ENCODE results near the gene OR10C1. TPM values are rescaled to one million over a fixed set of nuclear protein-coding genes. Genes with fewer than 3 reads are reported as not detected.

Gene OR10C1
- total RNA-seq, 1 experiment from 2014 or later = not detected

DNA sequence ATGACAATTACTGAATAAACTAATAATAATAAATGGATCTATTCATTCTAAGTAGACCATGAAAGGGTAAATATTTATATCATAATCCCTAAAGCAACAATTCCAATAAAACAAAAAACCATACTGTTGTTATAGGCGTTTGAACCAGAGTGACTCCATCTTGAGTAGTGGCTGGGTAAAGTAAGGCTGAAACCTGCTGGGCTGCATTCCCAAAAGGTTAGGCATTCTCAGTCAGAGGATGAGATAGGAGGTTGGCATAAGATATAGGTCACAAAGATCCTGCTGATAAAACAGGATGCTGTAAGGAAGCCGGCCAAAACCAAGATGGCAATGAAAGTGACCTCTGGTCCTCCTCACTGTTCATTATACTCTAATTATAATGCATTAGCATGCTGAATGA is 26.2 kb downstream of the OR10C1 start:
- Histone ChIP-seq H3K27me3 (ENCODE audit: control insufficient read depth, insufficient read depth, low read length) (peaks cover 12% of the 10 kb centered on the region), H3K9me3 (ENCODE audit: control insufficient read depth, insufficient read depth, low read depth, low read length) (no peaks in the 10 kb centered on the region), H3K4me1 (ENCODE audit: control insufficient read depth, insufficient read depth, low read length) (no peaks in the 10 kb centered on the region), H3K4me3 (ENCODE audit: low read depth in 2 of 2, low read length in 2 of 2) (no peak overlapping the region), H3K27ac (ENCODE audit: low read length) (no peak overlapping the region), H3K36me3 (ENCODE audit: control insufficient read depth, insufficient read depth, low read length) (no peaks in the 10 kb centered on the region)
- ATAC-seq (no peak), DNase-seq (ENCODE audit: low read depth, low spot score) (no peak)
- intact Hi-C loops (cut with micrococcal nuclease; ENCODE audit: unreplicated experiment) = no loop called here
- in situ Hi-C loops (cut with HindIII; ENCODE audit: low pct_unique_long_range_greater_than_20kb, low sequenced_read_pairs) = no loop called here
- ChIA-PET CTCF (no interaction called here), POLR2A (no interaction called here)
- TF ChIP-seq SIN3A (IDR thresholded peaks at IDR 0.05; ENCODE audit: borderline replicate concordance, insufficient read depth, low read depth, low read length) = no peak
- TF ChIP-seq TCF7L2 (IDR thresholded peaks at IDR 0.05; ENCODE audit: low read depth, low read length) = no peak
- no peak for TF ChIP-seq POLR2AphosphoS5 (IDR thresholded peaks at IDR 0.05; ENCODE audit: low read depth, low read length)
- no TSS peak for BruUV-seq (replicated peaks)

DNA sequence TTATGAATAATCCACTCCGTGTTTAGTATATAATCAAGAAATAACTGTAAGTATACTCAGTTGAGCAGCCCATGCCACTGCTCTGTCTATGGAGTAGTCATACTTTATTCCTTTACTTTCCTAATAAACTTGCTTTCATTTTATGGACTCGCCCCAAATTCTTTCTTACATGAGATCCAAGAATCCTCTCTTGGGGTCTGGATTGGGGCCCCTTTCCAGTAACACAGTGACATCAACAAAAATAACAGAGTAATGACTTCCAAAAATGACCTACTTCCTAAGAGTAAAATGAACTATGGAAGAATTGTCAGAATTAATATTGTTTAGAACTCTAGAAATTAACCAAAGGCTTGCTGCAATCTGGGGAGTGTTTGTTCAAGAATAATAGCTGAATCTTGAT is 26.7 kb downstream of the OR10C1 start:
- no peak overlapping the region for H3K27ac ChIP-seq (ENCODE audit: low read length)
- H3K36me3 ChIP-seq (ENCODE audit: control insufficient read depth, insufficient read depth, low read length) = no peaks in the 10 kb centered on the region
- H3K27me3 ChIP-seq (ENCODE audit: control insufficient read depth, insufficient read depth, low read length) = peaks cover 12% of the 10 kb centered on the region
- ChIA-PET CTCF (no interaction called here), POLR2A (no interaction called here)
- intact Hi-C loops (cut with micrococcal nuclease; ENCODE audit: unreplicated experiment) = no loop called here
- H3K9me3 ChIP-seq (ENCODE audit: control insufficient read depth, insufficient read depth, low read depth, low read length) = no peaks in the 10 kb centered on the region
- BruUV-seq (replicated peaks) = no TSS peak
- no peak for ATAC-seq
- in situ Hi-C loops (cut with HindIII; ENCODE audit: low pct_unique_long_range_greater_than_20kb, low sequenced_read_pairs) = no loop called here
- no peaks in the 10 kb centered on the region for H3K4me1 ChIP-seq (ENCODE audit: control insufficient read depth, insufficient read depth, low read length)
- TF ChIP-seq, protein P1, sequence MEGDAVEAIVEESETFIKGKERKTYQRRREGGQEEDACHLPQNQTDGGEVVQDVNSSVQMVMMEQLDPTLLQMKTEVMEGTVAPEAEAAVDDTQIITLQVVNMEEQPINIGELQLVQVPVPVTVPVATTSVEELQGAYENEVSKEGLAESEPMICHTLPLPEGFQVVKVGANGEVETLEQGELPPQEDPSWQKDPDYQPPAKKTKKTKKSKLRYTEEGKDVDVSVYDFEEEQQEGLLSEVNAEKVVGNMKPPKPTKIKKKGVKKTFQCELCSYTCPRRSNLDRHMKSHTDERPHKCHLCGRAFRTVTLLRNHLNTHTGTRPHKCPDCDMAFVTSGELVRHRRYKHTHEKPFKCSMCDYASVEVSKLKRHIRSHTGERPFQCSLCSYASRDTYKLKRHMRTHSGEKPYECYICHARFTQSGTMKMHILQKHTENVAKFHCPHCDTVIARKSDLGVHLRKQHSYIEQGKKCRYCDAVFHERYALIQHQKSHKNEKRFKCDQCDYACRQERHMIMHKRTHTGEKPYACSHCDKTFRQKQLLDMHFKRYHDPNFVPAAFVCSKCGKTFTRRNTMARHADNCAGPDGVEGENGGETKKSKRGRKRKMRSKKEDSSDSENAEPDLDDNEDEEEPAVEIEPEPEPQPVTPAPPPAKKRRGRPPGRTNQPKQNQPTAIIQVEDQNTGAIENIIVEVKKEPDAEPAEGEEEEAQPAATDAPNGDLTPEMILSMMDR (IDR thresholded peaks at IDR 0.05) = no peak
- TF ChIP-seq, protein P2, sequence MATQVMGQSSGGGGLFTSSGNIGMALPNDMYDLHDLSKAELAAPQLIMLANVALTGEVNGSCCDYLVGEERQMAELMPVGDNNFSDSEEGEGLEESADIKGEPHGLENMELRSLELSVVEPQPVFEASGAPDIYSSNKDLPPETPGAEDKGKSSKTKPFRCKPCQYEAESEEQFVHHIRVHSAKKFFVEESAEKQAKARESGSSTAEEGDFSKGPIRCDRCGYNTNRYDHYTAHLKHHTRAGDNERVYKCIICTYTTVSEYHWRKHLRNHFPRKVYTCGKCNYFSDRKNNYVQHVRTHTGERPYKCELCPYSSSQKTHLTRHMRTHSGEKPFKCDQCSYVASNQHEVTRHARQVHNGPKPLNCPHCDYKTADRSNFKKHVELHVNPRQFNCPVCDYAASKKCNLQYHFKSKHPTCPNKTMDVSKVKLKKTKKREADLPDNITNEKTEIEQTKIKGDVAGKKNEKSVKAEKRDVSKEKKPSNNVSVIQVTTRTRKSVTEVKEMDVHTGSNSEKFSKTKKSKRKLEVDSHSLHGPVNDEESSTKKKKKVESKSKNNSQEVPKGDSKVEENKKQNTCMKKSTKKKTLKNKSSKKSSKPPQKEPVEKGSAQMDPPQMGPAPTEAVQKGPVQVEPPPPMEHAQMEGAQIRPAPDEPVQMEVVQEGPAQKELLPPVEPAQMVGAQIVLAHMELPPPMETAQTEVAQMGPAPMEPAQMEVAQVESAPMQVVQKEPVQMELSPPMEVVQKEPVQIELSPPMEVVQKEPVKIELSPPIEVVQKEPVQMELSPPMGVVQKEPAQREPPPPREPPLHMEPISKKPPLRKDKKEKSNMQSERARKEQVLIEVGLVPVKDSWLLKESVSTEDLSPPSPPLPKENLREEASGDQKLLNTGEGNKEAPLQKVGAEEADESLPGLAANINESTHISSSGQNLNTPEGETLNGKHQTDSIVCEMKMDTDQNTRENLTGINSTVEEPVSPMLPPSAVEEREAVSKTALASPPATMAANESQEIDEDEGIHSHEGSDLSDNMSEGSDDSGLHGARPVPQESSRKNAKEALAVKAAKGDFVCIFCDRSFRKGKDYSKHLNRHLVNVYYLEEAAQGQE (IDR thresholded peaks at IDR 0.05; ENCODE audit: insufficient read depth in 1 of 2, low read depth in 2 of 2, low read length in 1 of 2) = no peak
- TF ChIP-seq TCF7L2 (IDR thresholded peaks at IDR 0.05; ENCODE audit: low read depth, low read length) = no peak
- no peak for TF ChIP-seq POLR2AphosphoS5 (IDR thresholded peaks at IDR 0.05; ENCODE audit: low read depth, low read length)
- no peak for TF ChIP-seq SIN3A (IDR thresholded peaks at IDR 0.05; ENCODE audit: borderline replicate concordance, insufficient read depth, low read depth, low read length)
- no peak for DNase-seq (ENCODE audit: low read depth, low spot score)
- no peak overlapping the region for H3K4me3 ChIP-seq (ENCODE audit: low read depth in 2 of 2, low read length in 2 of 2)

DNA sequence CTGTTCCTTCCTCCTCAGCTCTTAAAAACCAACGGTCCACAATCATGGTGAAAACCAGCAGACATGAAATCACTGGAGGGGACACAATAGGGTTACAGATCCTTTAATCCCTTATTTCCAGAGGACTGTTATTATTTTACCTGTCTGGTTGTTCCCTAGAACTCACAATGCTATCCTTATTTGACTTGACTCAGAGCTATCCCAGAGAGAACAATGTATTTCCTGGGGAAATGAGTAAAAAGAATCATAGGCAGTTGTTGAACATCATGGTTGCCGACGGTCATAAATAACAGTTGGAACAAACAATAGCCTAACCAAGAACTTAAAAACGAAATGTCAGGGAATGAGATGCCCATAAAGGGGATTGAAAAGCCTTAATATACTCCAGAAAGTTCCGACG is 27.1 kb downstream of the OR10C1 start:
- in situ Hi-C loops (cut with HindIII; ENCODE audit: low pct_unique_long_range_greater_than_20kb, low sequenced_read_pairs) = no loop called here

More for the DNA sequence above, 27.1 kb downstream of the OR10C1 start:
- no TSS peak for BruUV-seq (replicated peaks)
- no peak for DNase-seq (ENCODE audit: low read depth, low spot score)
- no peak overlapping the region for H3K4me3 ChIP-seq (ENCODE audit: low read depth in 2 of 2, low read length in 2 of 2)
- TF ChIP-seq SIN3A (IDR thresholded peaks at IDR 0.05; ENCODE audit: borderline replicate concordance, insufficient read depth, low read depth, low read length) (no peak), TCF7L2 (IDR thresholded peaks at IDR 0.05; ENCODE audit: low read depth, low read length) (no peak), POLR2AphosphoS5 (IDR thresholded peaks at IDR 0.05; ENCODE audit: low read depth, low read length) (no peak)
- TF ChIP-seq, protein P1 (IDR thresholded peaks at IDR 0.05) = no peak
- TF ChIP-seq, protein P2 (IDR thresholded peaks at IDR 0.05; ENCODE audit: insufficient read depth in 1 of 2, low read depth in 2 of 2, low read length in 1 of 2) = no peak
- intact Hi-C loops (cut with micrococcal nuclease; ENCODE audit: unreplicated experiment) = no loop called here
- ChIA-PET CTCF (no interaction called here), POLR2A (no interaction called here)
- H3K4me1 ChIP-seq (ENCODE audit: control insufficient read depth, insufficient read depth, low read length) = no peaks in the 10 kb centered on the region
- H3K9me3 ChIP-seq (ENCODE audit: control insufficient read depth, insufficient read depth, low read depth, low read length) = no peaks in the 10 kb centered on the region
- H3K27ac ChIP-seq (ENCODE audit: low read length) = no peak overlapping the region
- no peaks in the 10 kb centered on the region for H3K36me3 ChIP-seq (ENCODE audit: control insufficient read depth, insufficient read depth, low read length)
- ATAC-seq = no peak
- H3K27me3 ChIP-seq (ENCODE audit: control insufficient read depth, insufficient read depth, low read length) = peaks cover 11% of the 10 kb centered on the region
